CD8-positive, alpha-beta memory T cell (primary cell): Measurements from ENCODE around the gene RAG2. TPM values are rescaled to one million over a fixed set of nuclear protein-coding genes. Genes with fewer than 3 reads are reported as not detected.

Source experiments
- CTCF ChIA-PET: fragments of 350-600 bp; sonication (Branson Sonifier 250); formaldehyde crosslinking; loops from one replicate; lab custom pipeline; 2021; ENCODE audit warnings: antibody characterized with exemption; lab: Charles Lee
- POLR2A ChIA-PET: fragments of 350-600 bp; sonication (Branson Sonifier 250); formaldehyde crosslinking; loops from one replicate; lab custom pipeline; 2021; ENCODE audit warnings: antibody characterized with exemption; lab: Charles Lee
- DNase-seq, 5 donors: peaks; one replicate each; pipeline versions ENCODE4 v3.0.0 to v3.0.0-alpha.2; 2020 to 2022; ENCODE audit warnings: mixed read lengths in 1 of 5
- H3K27ac ChIP-seq: one replicate; pipeline ENCODE4 v1.7.0; 2013; ENCODE audit warnings: low read depth, mild to moderate bottlenecking, low read length, moderate library complexity
- H3K27me3 ChIP-seq: 2 replicates; pipeline ENCODE4 v1.7.0; 2013; ENCODE audit warnings: low read length, mild to moderate bottlenecking; ENCODE audit not compliant: insufficient read depth, poor library complexity, severe bottlenecking
- H3K36me3 ChIP-seq: 2 replicates; pipeline ENCODE4 v1.7.0; 2013; ENCODE audit warnings: mild to moderate bottlenecking, low read length, moderate library complexity; ENCODE audit not compliant: insufficient read depth
- H3K4me1 ChIP-seq: 2 replicates; pipeline ENCODE4 v1.7.0; 2013; ENCODE audit warnings: mild to moderate bottlenecking, low read length, moderate library complexity; ENCODE audit not compliant: insufficient read depth
- H3K4me3 ChIP-seq: 2 replicates; pipeline ENCODE4 v1.7.0; 2013; ENCODE audit warnings: mild to moderate bottlenecking, low read length
- H3K9me3 ChIP-seq: 2 replicates; pipeline ENCODE4 v1.7.0; 2013; ENCODE audit warnings: mild to moderate bottlenecking, low read length
- H3K27ac Mint-ChIP-seq, 8 donors: one replicate each; pipeline ENCODE4 v1.8.0; 2020 to 2021; ENCODE audit warnings: mixed read lengths in 8 of 8, mild to moderate bottlenecking in 6 of 8, inconsistent platforms in 3 of 8, moderate library complexity in 3 of 8
- H3K27me3 Mint-ChIP-seq, 2 donors: one replicate each; pipeline ENCODE4 v1.8.0; 2020 to 2021; ENCODE audit warnings: mixed read lengths in 2 of 2, mild to moderate bottlenecking in 1 of 2, moderate library complexity in 1 of 2
- H3K36me3 Mint-ChIP-seq, 3 donors: one replicate each; pipeline ENCODE4 v1.8.0; 2020 to 2021; ENCODE audit warnings: mixed read lengths in 3 of 3, inconsistent platforms in 1 of 3, mild to moderate bottlenecking in 1 of 3
- H3K4me1 Mint-ChIP-seq, 3 donors: one replicate each; pipeline ENCODE4 v1.8.0; 2020 to 2021; ENCODE audit warnings: mixed read lengths in 3 of 3, inconsistent platforms in 1 of 3, mild to moderate bottlenecking in 1 of 3
- H3K4me3 Mint-ChIP-seq, 7 donors: one replicate each; pipeline ENCODE4 v1.8.0; 2020 to 2021; ENCODE audit warnings: mixed read lengths in 7 of 7, mild to moderate bottlenecking in 6 of 7, moderate library complexity in 4 of 7, inconsistent platforms in 2 of 7
- H3K9me3 Mint-ChIP-seq, 5 donors: one replicate each; pipeline ENCODE4 v1.8.0; 2020 to 2022; ENCODE audit warnings: mixed read lengths in 5 of 5, mild to moderate bottlenecking in 3 of 5, moderate library complexity in 2 of 5, inconsistent platforms in 1 of 5
- polyA plus RNA-seq: library from polyadenylated mRNA; unstranded; fragments of 300-500 nt; fragmentation: Illumina TruSeq; gene quantifications from one replicate; pipeline ENCODE4 v1.2.3, GENCODE V29; 2021
- total RNA-seq, 2 experiments: library from RNA; stranded (reverse); gene quantifications; one replicate each; pipeline ENCODE4 v1.2.3, GENCODE V29; 2021

The RAG2 gene
- total and polyA plus RNA-seq, 3 experiments from 2014 or later, result not detected

- ChIA-PET CTCF (no interaction called here), POLR2A (no interaction called here)
- Mint-ChIP-seq H3K4me1 (no peaks in the 10 kb centered on the region), H3K9me3 (no peaks in the 10 kb centered on the region), H3K4me3 (no peak overlapping the region), H3K36me3 (no peaks in the 10 kb centered on the region), H3K27ac (no peak overlapping the region), H3K27me3 (peaks cover 0 to 32% of the 10 kb centered on the region in 2 donors)
- no peaks in the 10 kb centered on the region for H3K9me3 ChIP-seq
- H3K27me3 ChIP-seq, result no peaks in the 10 kb centered on the region
- H3K4me1 ChIP-seq, result no peaks in the 10 kb centered on the region
- H3K4me3 ChIP-seq, result no peak overlapping the region
- DNase-seq, result no peak
- no peak overlapping the region for H3K27ac ChIP-seq
- no peaks in the 10 kb centered on the region for H3K36me3 ChIP-seq
Measured at GRCh38 chr11:36609383-36609782, 11.3 kb upstream of the RAG2 start.

DNA sequence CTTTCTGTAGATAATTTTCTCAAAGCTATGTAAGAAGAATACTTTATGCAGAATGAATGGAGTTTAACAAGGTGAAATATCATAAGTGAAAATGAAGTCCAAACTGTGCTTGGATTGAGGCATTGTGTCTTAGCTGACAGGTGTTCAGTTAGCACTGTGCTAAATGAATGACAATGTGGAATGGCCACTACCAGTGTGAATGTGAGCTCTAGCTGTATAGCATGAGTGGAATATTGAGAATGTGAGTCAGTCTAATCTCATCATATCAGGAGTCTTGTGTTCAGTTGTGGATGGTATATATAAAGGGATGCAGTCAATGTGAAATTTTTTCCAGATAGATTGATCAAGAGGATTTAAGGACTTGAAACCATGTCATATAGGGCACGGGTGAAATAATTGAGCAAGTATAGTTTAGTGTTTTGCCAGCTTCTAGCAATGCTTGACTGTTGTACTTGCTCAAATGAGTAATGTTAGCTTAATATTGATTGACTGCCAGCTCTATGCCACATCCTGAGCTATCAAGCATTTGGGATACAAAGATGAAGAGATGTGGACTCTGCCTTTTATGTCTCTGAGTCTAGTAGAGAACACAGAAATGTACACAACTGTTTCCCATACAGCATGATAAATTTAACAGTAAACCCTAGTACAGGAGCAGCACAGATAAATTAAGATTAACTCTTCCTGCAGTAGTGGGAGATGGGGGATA, 10.6 kb upstream of the RAG2 start:
- H3K27me3 Mint-ChIP-seq, result peaks cover 0 to 37% of the 10 kb centered on the region in 2 donors
- CTCF ChIA-PET, result no interaction called here
- H3K36me3 Mint-ChIP-seq, result no peaks in the 10 kb centered on the region
- no peak overlapping the region for H3K4me3 ChIP-seq
- no peaks in the 10 kb centered on the region for H3K9me3 Mint-ChIP-seq
- no peak for DNase-seq
- no peak overlapping the region for H3K4me3 Mint-ChIP-seq
- POLR2A ChIA-PET, result no interaction called here
- no peaks in the 10 kb centered on the region for H3K9me3 ChIP-seq
- H3K27ac Mint-ChIP-seq, result no peak overlapping the region
- H3K36me3 ChIP-seq, result no peaks in the 10 kb centered on the region
- no peaks in the 10 kb centered on the region for H3K4me1 Mint-ChIP-seq
- no peaks in the 10 kb centered on the region for H3K4me1 ChIP-seq
- no peaks in the 10 kb centered on the region for H3K27me3 ChIP-seq
- no peak overlapping the region for H3K27ac ChIP-seq

DNA sequence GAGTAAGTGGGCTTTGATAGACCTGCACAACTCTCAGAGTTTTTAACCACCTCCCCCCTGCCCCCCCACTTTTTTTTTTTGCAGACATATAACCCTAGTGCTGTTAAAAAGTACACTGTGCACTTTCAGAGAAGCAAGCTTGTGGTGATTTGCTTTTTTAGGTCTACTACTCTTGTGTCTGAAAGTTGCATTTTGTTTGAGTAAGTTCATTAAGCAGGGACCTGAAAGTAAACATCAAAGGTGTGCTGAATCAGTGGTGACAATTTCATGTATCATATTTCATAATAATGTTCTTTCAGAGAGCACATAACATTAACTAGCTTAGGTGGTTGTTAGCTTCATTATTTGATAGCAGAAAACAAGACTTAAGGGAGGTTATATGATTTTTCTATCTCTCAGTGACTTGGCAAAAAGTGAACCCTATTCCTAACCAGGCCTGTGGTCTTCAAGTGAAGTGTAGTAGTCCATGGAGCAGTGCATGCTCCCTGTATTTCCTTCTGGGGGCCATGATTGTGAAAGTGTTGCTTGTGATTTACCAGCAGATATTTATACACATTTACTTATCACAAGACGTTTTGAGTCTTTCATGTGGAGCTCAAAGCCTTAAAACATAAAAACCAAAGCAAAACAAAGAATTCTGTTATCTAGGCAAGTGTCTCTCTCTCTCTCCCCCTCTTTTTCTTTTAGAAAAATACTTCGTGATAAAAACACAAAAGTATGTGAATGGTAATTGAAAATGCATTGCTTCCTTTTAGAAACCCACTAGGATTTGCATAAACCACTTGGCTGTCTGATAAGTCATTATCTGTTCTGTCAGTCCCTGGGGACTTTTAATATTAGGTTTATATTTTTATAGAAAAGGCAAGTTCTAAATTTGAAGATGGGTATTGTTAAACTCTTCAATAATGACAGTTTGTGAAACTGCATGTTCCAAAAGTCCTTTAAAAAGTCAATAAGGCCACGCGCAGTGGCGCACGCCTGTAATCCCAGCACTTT, 7.5 kb upstream of the RAG2 start:
- no peaks in the 10 kb centered on the region for H3K36me3 ChIP-seq
- DNase-seq, result no peak
- no peak overlapping the region for H3K4me3 ChIP-seq
- Mint-ChIP-seq H3K27me3 (peaks cover 3 to 38% of the 10 kb centered on the region in 2 donors), H3K27ac (no peak overlapping the region), H3K36me3 (no peaks in the 10 kb centered on the region), H3K9me3 (no peaks in the 10 kb centered on the region), H3K4me3 (no peak overlapping the region), H3K4me1 (no peaks in the 10 kb centered on the region)
- H3K27me3 ChIP-seq, result no peaks in the 10 kb centered on the region
- no peaks in the 10 kb centered on the region for H3K4me1 ChIP-seq
- H3K27ac ChIP-seq, result no peak overlapping the region
- CTCF ChIA-PET, result no interaction called here
- H3K9me3 ChIP-seq, result no peaks in the 10 kb centered on the region
- POLR2A ChIA-PET, result no interaction called here

DNA sequence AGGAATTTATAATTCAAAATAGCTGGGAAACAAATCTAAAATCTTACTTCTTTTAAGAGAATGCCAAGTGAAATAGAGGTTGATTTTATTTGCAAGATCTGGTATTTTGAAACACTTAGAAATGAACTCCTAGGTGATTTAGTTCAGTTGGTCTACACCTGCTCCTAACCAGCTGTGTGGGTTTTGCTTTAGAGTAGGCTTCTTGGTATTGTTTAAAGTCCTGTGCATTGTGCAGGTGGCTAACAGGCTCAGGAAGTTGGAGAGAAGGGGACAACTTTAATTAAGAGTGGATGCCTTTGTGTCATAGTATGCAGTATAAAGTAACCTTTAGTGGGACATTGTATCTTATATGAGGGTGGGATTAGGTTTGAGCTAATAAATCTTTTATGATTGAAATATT, 4.1 kb upstream of the RAG2 start:
- Histone ChIP-seq H3K36me3 (no peaks in the 10 kb centered on the region), H3K27me3 (no peaks in the 10 kb centered on the region), H3K4me3 (no peak overlapping the region), H3K27ac (no peak overlapping the region), H3K9me3 (no peaks in the 10 kb centered on the region), H3K4me1 (no peaks in the 10 kb centered on the region)
- no peak for DNase-seq
- Mint-ChIP-seq H3K36me3 (no peaks in the 10 kb centered on the region), H3K27ac (no peak overlapping the region), H3K4me1 (no peaks in the 10 kb centered on the region), H3K4me3 (no peak overlapping the region), H3K9me3 (no peaks in the 10 kb centered on the region), H3K27me3 (peaks cover 3 to 32% of the 10 kb centered on the region in 2 donors)
- ChIA-PET CTCF (no interaction called here), POLR2A (no interaction called here)

DNA sequence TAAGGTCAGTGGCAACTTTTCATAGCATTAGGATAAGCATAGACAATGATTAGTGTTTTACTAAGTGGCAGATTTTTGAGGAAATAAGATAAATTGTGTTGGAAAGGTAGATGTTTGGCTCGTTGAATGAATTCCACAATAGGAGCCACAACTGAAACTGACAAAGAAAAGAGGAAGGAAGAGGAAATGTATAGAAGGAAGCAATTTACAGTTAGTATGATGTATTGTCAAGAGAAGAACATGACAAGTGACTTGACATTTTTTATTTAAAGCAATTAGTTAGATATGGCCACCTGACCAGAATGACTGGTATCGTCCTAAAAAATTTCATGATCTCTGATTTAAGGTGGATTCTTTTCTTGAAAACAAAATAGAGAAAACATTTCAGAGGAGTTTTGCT, 3.1 kb upstream of the RAG2 start:
- Histone ChIP-seq H3K9me3 (no peaks in the 10 kb centered on the region), H3K4me1 (no peaks in the 10 kb centered on the region), H3K4me3 (no peak overlapping the region), H3K27me3 (no peaks in the 10 kb centered on the region), H3K27ac (no peak overlapping the region), H3K36me3 (no peaks in the 10 kb centered on the region)
- peaks cover 3 to 32% of the 10 kb centered on the region in 2 donors for H3K27me3 Mint-ChIP-seq
- POLR2A ChIA-PET, result no interaction called here
- CTCF ChIA-PET, result no interaction called here
- DNase-seq, result no peak
- H3K9me3 Mint-ChIP-seq, result no peaks in the 10 kb centered on the region
- H3K4me3 Mint-ChIP-seq, result no peak overlapping the region
- no peak overlapping the region for H3K27ac Mint-ChIP-seq
- H3K4me1 Mint-ChIP-seq, result no peaks in the 10 kb centered on the region
- no peaks in the 10 kb centered on the region for H3K36me3 Mint-ChIP-seq

DNA sequence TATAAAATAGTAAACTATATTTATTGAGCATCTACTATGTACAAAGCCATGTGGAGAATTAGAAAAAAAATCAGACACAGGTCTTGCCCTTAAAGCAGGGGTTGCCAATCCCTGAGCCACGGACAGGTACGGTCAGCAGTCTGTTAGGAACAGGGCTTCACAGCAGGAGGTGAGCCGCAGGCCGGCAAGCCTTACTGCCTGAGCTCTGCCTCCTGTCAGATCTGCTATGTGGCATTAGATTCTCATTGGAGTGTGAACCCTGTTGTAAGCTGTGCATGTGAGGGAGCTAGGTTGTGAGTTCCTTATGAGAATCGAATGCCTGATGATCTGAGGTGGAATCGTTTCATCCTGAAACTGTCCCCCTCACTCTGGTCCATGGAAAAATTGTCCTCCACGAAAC, 2.1 kb upstream of the RAG2 start:
- no peak overlapping the region for H3K4me3 Mint-ChIP-seq
- CTCF ChIA-PET, result no interaction called here

GRCh38 chr11:36596880-36597279, 1.2 kb downstream of the RAG2 start:
- ChIA-PET POLR2A (no interaction called here), CTCF (no interaction called here)
- H3K36me3 Mint-ChIP-seq, result peaks cover 0 to 2% (median 0%) of the 10 kb centered on the region in 3 donors

More for the DNA sequence above, 2.1 kb upstream of the RAG2 start:
- Histone ChIP-seq H3K9me3 (no peaks in the 10 kb centered on the region), H3K36me3 (no peaks in the 10 kb centered on the region), H3K27ac (no peak overlapping the region), H3K27me3 (peaks cover 6% of the 10 kb centered on the region), H3K4me1 (no peaks in the 10 kb centered on the region), H3K4me3 (no peak overlapping the region)
- peaks cover 0 to 3% (median 0%) of the 10 kb centered on the region in 3 donors for H3K4me1 Mint-ChIP-seq
- H3K9me3 Mint-ChIP-seq, result no peaks in the 10 kb centered on the region
- no peaks in the 10 kb centered on the region for H3K36me3 Mint-ChIP-seq
- H3K27ac Mint-ChIP-seq, result no peak overlapping the region
- POLR2A ChIA-PET, result no interaction called here
- no peak for DNase-seq
- peaks cover 3 to 41% of the 10 kb centered on the region in 2 donors for H3K27me3 Mint-ChIP-seq

More at GRCh38 chr11:36596880-36597279, 1.2 kb downstream of the RAG2 start:
- H3K27ac Mint-ChIP-seq, result no peak overlapping the region
- Histone ChIP-seq H3K4me3 (no peak overlapping the region), H3K27ac (no peak overlapping the region), H3K9me3 (no peaks in the 10 kb centered on the region), H3K4me1 (no peaks in the 10 kb centered on the region), H3K27me3 (peaks cover 17% of the 10 kb centered on the region), H3K36me3 (no peaks in the 10 kb centered on the region)
- no peak overlapping the region for H3K4me3 Mint-ChIP-seq
- peaks cover 6 to 14% (median 10%) of the 10 kb centered on the region in 3 donors for H3K4me1 Mint-ChIP-seq
- H3K27me3 Mint-ChIP-seq, result peaks cover 19 to 54% of the 10 kb centered on the region in 2 donors
- no peak for DNase-seq
- no peaks in the 10 kb centered on the region for H3K9me3 Mint-ChIP-seq
